B cell (primary cell): Measurements from ENCODE around the gene TENT5C. TPM values are rescaled to one million over a fixed set of nuclear protein-coding genes. Genes with fewer than 3 reads are reported as not detected.

Experiments used
- ATAC-seq: fragments of 200-7000 bp; cut with Tn5 transposase; one replicate; pipeline ENCODE4 v1.10.0; 2021; ENCODE audit warnings: low read depth, mild to moderate bottlenecking, moderate number of reproducible peaks, moderate library complexity
- CTCF ChIA-PET: fragments of 350-600 bp; sonication (Branson Sonifier 250); formaldehyde crosslinking; loops from one replicate; lab custom pipeline; 2021; ENCODE audit warnings: antibody characterized with exemption, inconsistent platforms; lab: Charles Lee
- POLR2A ChIA-PET: fragments of 350-600 bp; sonication (Branson Sonifier 250); formaldehyde crosslinking; loops from one replicate; lab custom pipeline; 2021; ENCODE audit warnings: antibody characterized with exemption; lab: Charles Lee
- DNase-seq: peaks from one replicate; pipeline ENCODE4 v3.0.0; 2013
- H2AFZ ChIP-seq: 2 replicates; pipeline ENCODE4 v1.6.1; 2012; ENCODE audit warnings: mild to moderate bottlenecking, low read depth, low read length; ENCODE audit not compliant: insufficient read depth, poor library complexity, severe bottlenecking
- H3K27ac ChIP-seq, 2 donors: 1 replicate in 1 of 2; 2 replicates in 1 of 2; pipeline ENCODE4 v1.5.1; 2012 to 2013; ENCODE audit warnings: low read length in 2 of 2, mild to moderate bottlenecking in 2 of 2, moderate library complexity in 1 of 2
- H3K27me3 ChIP-seq, 4 experiments: fragments of 200-600 bp in 1 of 4; sonication (generic) in 1 of 4; replicated peaks in 1 of 4; 1 replicate in 2 of 4; 2 replicates in 2 of 4; pipeline versions ENCODE4 v1.6.1 to v1.7.0; 2013 to 2016; ENCODE audit warnings: low read length in 3 of 4, mild to moderate bottlenecking in 2 of 4, mixed read lengths in 1 of 4, moderate library complexity in 1 of 4; ENCODE audit not compliant: insufficient read depth in 4 of 4, control insufficient read depth in 3 of 4; ENCODE audit errors: control extremely low read depth in 1 of 4
- H3K36me3 ChIP-seq, 2 experiments: replicated peaks in 1 of 2; 1 replicate in 1 of 2; 2 replicates in 1 of 2; pipeline versions ENCODE4 v1.6.1 to v1.7.1; 2013; ENCODE audit warnings: low read length in 1 of 2; ENCODE audit not compliant: insufficient read depth in 2 of 2, control insufficient read depth in 1 of 2; ENCODE audit errors: control extremely low read depth in 1 of 2, extremely low read depth in 1 of 2
- H3K4me1 ChIP-seq, 2 donors: fragments of 200-600 bp in 1 of 2; sonication (generic) in 1 of 2; 1 replicate in 1 of 2; 2 replicates in 1 of 2; pipeline versions ENCODE4 v1.5.1 to v1.6.1; 2013 to 2017; ENCODE audit warnings: low read length in 2 of 2; ENCODE audit not compliant: control insufficient read depth in 2 of 2, insufficient read depth in 2 of 2
- H3K4me2 ChIP-seq: replicated peaks from 2 replicates; pipeline ENCODE3; 2012; ENCODE audit warnings: mild to moderate bottlenecking, low read depth, low read length; ENCODE audit not compliant: poor library complexity, severe bottlenecking
- H3K4me3 ChIP-seq, 5 experiments: fragments of 200-600 bp in 1 of 5; sonication (generic) in 1 of 5; 1 replicate in 3 of 5; 2 replicates in 2 of 5; pipeline versions ENCODE4 v1.5.1 to v1.7.0; 2011 to 2016; ENCODE audit warnings: low read length in 4 of 5, mild to moderate bottlenecking in 4 of 5, low read depth in 2 of 5, control low read depth in 1 of 5, moderate library complexity in 1 of 5; ENCODE audit not compliant: insufficient read depth in 1 of 5; ENCODE audit errors: control extremely low read depth in 1 of 5, extremely low read depth in 1 of 5
- H3K79me2 ChIP-seq: fragments of 200-600 bp; sonication (generic); one replicate; pipeline ENCODE4 v1.6.0; 2016; ENCODE audit warnings: low read length; ENCODE audit not compliant: control insufficient read depth, insufficient read depth
- H3K9ac ChIP-seq: fragments of 200-600 bp; sonication (generic); 2 replicates; pipeline ENCODE4 v1.6.1; 2017; ENCODE audit warnings: mild to moderate bottlenecking, low read length, moderate library complexity
- H3K9me3 ChIP-seq, 3 donors: one replicate each; pipeline versions ENCODE4 v1.6.1 to v1.7.1; 2013; ENCODE audit warnings: low read length in 2 of 3; ENCODE audit not compliant: control insufficient read depth in 2 of 3, insufficient read depth in 1 of 3; ENCODE audit errors: control extremely low read depth in 1 of 3
- H4K20me1 ChIP-seq: 2 replicates; pipeline ENCODE4 v1.6.0; 2012; ENCODE audit warnings: mild to moderate bottlenecking, low read length; ENCODE audit not compliant: insufficient read depth, control insufficient read depth, poor library complexity, severe bottlenecking
- H3K27ac Mint-ChIP-seq: one replicate; pipeline ENCODE4 v1.8.0; 2021; ENCODE audit warnings: mixed read lengths
- H3K27me3 Mint-ChIP-seq: one replicate; pipeline ENCODE4 v1.8.0; 2021; ENCODE audit warnings: mixed read lengths
- H3K4me1 Mint-ChIP-seq: one replicate; pipeline ENCODE4 v1.8.0; 2021; ENCODE audit warnings: mixed read lengths
- H3K4me3 Mint-ChIP-seq: one replicate; pipeline ENCODE4 v1.8.0; 2021; ENCODE audit warnings: mixed read lengths
- H3K9me3 Mint-ChIP-seq: one replicate; pipeline ENCODE4 v1.8.0; 2022; ENCODE audit warnings: mixed read lengths; ENCODE audit not compliant: insufficient read depth
- EZH2 ChIP-seq: IDR thresholded peaks from 2 replicates; pipeline ENCODE4 v1.6.1; 2012; ENCODE audit warnings: borderline replicate concordance, low read depth, mild to moderate bottlenecking, moderate library complexity, low read length; ENCODE audit not compliant: insufficient read depth, poor library complexity, severe bottlenecking
- WGBS: methylation state at CpG from one replicate; pipeline ENCODE4 v1.1.5; 2013; ENCODE audit warnings: missing lambda C conversion rate; ENCODE audit not compliant: insufficient coverage; 5-methylcytosine and 5-hydroxymethylcytosine counted together
- intact Hi-C: fragments of 100-400 bp; cut with micrococcal nuclease; formaldehyde crosslinking; loops from one replicate; pipeline ENCODE4 v1.10.0; 2022
- polyA plus RNA-seq: library from polyadenylated mRNA; depleted of rRNA; stranded (reverse); fragments of >200 nt; gene quantifications from 2 replicates; pipeline ENCODE4 v1.2.3, GENCODE V29; 2012
- total RNA-seq, 2 donors: library from RNA; stranded (reverse); fragments of 120-200 nt in 1 of 2; gene quantifications; 1 replicate in 1 of 2; 2 replicates in 1 of 2; pipeline versions ENCODE4 v1.2.3 to v1.2.4, GENCODE V29; 2013 to 2022
- TF ChIP-seq, protein P1 (sequence below): fragments of 200-600 bp; IDR thresholded peaks from one replicate; pipeline ENCODE4 v1.8.0; 2022; ENCODE audit warnings: antibody characterized with exemption, mild to moderate bottlenecking

TENT5C gene
- total and polyA plus RNA-seq, 2 donors (not counting 1 experiment from before 2014, with no cell fraction given) = 65.4 to 112 TPM

- no peaks in the 10 kb centered on the region for H4K20me1 ChIP-seq
- WGBS = 96% methylated on average over 4 of the region's 4 CpGs
- H3K4me2 ChIP-seq = no peak overlapping the region
- no peak overlapping the region for H3K4me3 ChIP-seq
- ChIA-PET POLR2A (interaction anchor here (1.1 kb wide), 1 partner anchor 39 kb away, joined by 4 read pairs; the partner anchor contains the start of gene TENT5C), CTCF (interaction anchor here (1.0 to 2.4 kb wide), 3 partner anchors 13 to 110 kb away, joined by 9 to 15 read pairs (median 10); no protein-coding TSS in a partner anchor)
- H3K9me3 ChIP-seq = peaks cover 0 to 3% (median 0%) of the 10 kb centered on the region in 3 donors
- TF ChIP-seq, protein P1, sequence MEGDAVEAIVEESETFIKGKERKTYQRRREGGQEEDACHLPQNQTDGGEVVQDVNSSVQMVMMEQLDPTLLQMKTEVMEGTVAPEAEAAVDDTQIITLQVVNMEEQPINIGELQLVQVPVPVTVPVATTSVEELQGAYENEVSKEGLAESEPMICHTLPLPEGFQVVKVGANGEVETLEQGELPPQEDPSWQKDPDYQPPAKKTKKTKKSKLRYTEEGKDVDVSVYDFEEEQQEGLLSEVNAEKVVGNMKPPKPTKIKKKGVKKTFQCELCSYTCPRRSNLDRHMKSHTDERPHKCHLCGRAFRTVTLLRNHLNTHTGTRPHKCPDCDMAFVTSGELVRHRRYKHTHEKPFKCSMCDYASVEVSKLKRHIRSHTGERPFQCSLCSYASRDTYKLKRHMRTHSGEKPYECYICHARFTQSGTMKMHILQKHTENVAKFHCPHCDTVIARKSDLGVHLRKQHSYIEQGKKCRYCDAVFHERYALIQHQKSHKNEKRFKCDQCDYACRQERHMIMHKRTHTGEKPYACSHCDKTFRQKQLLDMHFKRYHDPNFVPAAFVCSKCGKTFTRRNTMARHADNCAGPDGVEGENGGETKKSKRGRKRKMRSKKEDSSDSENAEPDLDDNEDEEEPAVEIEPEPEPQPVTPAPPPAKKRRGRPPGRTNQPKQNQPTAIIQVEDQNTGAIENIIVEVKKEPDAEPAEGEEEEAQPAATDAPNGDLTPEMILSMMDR = no peak
- TF ChIP-seq EZH2 = no peak
- H3K27me3 ChIP-seq = no peaks in the 10 kb centered on the region
- Mint-ChIP-seq H3K27me3 (no peaks in the 10 kb centered on the region), H3K4me1 (peaks cover 26% of the 10 kb centered on the region), H3K27ac (no peak overlapping the region), H3K4me3 (no peak overlapping the region), H3K9me3 (no peaks in the 10 kb centered on the region)
- H3K4me1 ChIP-seq = peaks cover 46 to 49% of the 10 kb centered on the region in 2 donors
- intact Hi-C loops = no loop called here
- H3K9ac ChIP-seq = no peak overlapping the region
- no peaks in the 10 kb centered on the region for H3K36me3 ChIP-seq
- H3K27ac ChIP-seq = no peak overlapping the region
- ATAC-seq = no peak
- no peak for DNase-seq
- H3K79me2 ChIP-seq = peaks cover 23% of the 10 kb centered on the region
- no peak overlapping the region for H2AFZ ChIP-seq
Observed at GRCh38 chr1:117645343-117645742, 39.5 kb downstream of the TENT5C start.

GRCh38 chr1:117646007-117646811 lies 40.4 kb downstream of the TENT5C start:
- H3K9me3 ChIP-seq = peaks cover 0 to 3% (median 0%) of the 10 kb centered on the region in 3 donors
- TF ChIP-seq, protein P1 = no peak
- no peak for TF ChIP-seq EZH2
- ChIA-PET POLR2A (interaction anchor here (1.1 kb wide), 1 partner anchor 40 kb away, joined by 4 read pairs; the partner anchor contains the start of gene TENT5C), CTCF (interaction anchor here (0.9 to 1.0 kb wide), 2 partner anchors 21 to 111 kb away, joined by 4 to 9 read pairs; no protein-coding TSS in a partner anchor)
- no peak for DNase-seq
- no peaks in the 10 kb centered on the region for H4K20me1 ChIP-seq
- no peak overlapping the region for H3K4me2 ChIP-seq
- H3K4me3 ChIP-seq = no peak overlapping the region
- peaks cover 28% of the 10 kb centered on the region for H3K79me2 ChIP-seq
- peaks cover 54 to 58% of the 10 kb centered on the region in 2 donors for H3K4me1 ChIP-seq
- no peak for ATAC-seq
- no peak overlapping the region for H3K9ac ChIP-seq
- H3K27me3 ChIP-seq = no peaks in the 10 kb centered on the region
- H3K4me1 Mint-ChIP-seq = peaks cover 32% of the 10 kb centered on the region
- H3K27ac ChIP-seq = no peak overlapping the region
- WGBS = 95% methylated on average over 10 of the region's 10 CpGs
- no peak overlapping the region for H3K4me3 Mint-ChIP-seq
- H3K27ac Mint-ChIP-seq = no peak overlapping the region
- no peak overlapping the region for H2AFZ ChIP-seq
- H3K27me3 Mint-ChIP-seq = no peaks in the 10 kb centered on the region
- H3K36me3 ChIP-seq = no peaks in the 10 kb centered on the region
- intact Hi-C loops = no loop called here
- H3K9me3 Mint-ChIP-seq = no peaks in the 10 kb centered on the region
